ENCODE measurements around the gene STK32C.

DNA sequence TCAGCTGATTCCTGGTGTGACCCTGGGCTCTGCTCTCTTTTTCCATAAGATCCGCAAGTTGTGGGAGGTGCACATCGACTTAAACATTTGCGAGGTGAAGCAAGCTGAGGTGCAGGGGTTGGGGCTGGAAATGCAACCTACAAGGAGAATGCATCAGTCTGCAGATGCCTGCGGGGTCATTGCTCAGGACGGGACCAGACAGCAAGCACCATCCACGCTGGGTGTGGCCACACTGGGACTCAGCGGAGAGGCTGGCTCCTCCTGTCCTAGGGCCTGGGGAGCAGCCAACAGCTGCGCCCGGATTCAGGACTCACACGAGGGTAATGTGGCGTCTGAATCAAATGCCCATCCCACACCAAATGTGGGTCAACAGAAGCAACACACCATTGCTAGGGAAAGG lies 33.8 kb downstream of the STK32C start:
- TF ChIP-seq, protein P1, sequence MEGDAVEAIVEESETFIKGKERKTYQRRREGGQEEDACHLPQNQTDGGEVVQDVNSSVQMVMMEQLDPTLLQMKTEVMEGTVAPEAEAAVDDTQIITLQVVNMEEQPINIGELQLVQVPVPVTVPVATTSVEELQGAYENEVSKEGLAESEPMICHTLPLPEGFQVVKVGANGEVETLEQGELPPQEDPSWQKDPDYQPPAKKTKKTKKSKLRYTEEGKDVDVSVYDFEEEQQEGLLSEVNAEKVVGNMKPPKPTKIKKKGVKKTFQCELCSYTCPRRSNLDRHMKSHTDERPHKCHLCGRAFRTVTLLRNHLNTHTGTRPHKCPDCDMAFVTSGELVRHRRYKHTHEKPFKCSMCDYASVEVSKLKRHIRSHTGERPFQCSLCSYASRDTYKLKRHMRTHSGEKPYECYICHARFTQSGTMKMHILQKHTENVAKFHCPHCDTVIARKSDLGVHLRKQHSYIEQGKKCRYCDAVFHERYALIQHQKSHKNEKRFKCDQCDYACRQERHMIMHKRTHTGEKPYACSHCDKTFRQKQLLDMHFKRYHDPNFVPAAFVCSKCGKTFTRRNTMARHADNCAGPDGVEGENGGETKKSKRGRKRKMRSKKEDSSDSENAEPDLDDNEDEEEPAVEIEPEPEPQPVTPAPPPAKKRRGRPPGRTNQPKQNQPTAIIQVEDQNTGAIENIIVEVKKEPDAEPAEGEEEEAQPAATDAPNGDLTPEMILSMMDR (IDR thresholded peaks at IDR 0.05 in 4 of 5, conservative IDR thresholded peaks at IDR 0.05 in 1 of 5) = no peak
- TF ChIP-seq POLR2A (IDR thresholded peaks at IDR 0.05) = no peak

All from gastrocnemius medialis (tissue), 4 donors.